Esophagus muscularis mucosa (tissue), 4 donors: Measurements from ENCODE around the gene FAM168B. TPM values are rescaled to one million over a fixed set of nuclear protein-coding genes. Genes with fewer than 3 reads are reported as not detected.

ENCODE experiments used
- DNase-seq: peaks from one replicate; pipeline ENCODE4 v3.0.0-alpha.2; 2017; ENCODE audit errors: extremely low spot score
- H3K27ac ChIP-seq, 4 donors: fragments of 200-600 bp; sonication (generic); replicated peaks in 1 of 4; 1 replicate in 3 of 4; 2 replicates in 1 of 4; pipeline ENCODE4 v1.5.1; 2016 to 2019; ENCODE audit warnings: mild to moderate bottlenecking in 1 of 4
- H3K27me3 ChIP-seq, 4 donors: fragments of 200-600 bp; sonication (generic); one replicate each; pipeline versions ENCODE4 v1.5.1 to v1.6.0; 2016 to 2019
- H3K36me3 ChIP-seq, 4 donors: fragments of 200-600 bp; sonication (generic); one replicate each; pipeline ENCODE4 v1.5.1; 2016 to 2019
- H3K4me1 ChIP-seq, 4 donors: fragments of 200-600 bp; sonication (generic); one replicate each; pipeline ENCODE4 v1.5.1; 2016 to 2019
- H3K4me3 ChIP-seq, 4 donors: fragments of 200-600 bp; sonication (generic); 1 replicate in 2 of 4; 2 replicates in 2 of 4; pipeline ENCODE4 v1.5.1; 2016 to 2019; ENCODE audit warnings: mild to moderate bottlenecking in 4 of 4, moderate library complexity in 1 of 4
- H3K9me3 ChIP-seq, 4 donors: fragments of 200-600 bp; sonication (generic); 1 replicate in 3 of 4; 2 replicates in 1 of 4; pipeline ENCODE4 v1.5.1; 2016 to 2019
- EP300 ChIP-seq: sonication (generic); formaldehyde crosslinking; IDR thresholded peaks from one replicate; pipeline ENCODE4 v1.6.1; 2017; ENCODE audit warnings: antibody characterized with exemption
- POLR2A ChIP-seq: fragments of 450-650 bp; IDR thresholded peaks from one replicate; pipeline ENCODE4 v1.6.1; 2017; ENCODE audit warnings: antibody characterized with exemption, moderate library complexity, mild to moderate bottlenecking, low read depth
- POLR2AphosphoS5 ChIP-seq, 2 donors: sonication (generic); formaldehyde crosslinking; IDR thresholded peaks; one replicate each; pipeline ENCODE4 v1.6.1; 2017; ENCODE audit warnings: antibody characterized with exemption in 2 of 2
- WGBS: methylation state at CpG from one replicate; pipeline ENCODE4 v1.1.5; 2018; 5-methylcytosine and 5-hydroxymethylcytosine counted together
- intact Hi-C: fragments of 100-400 bp; cut with DNase I; formaldehyde crosslinking; loops from one replicate; pipeline ENCODE4 v1.15.1; 2023
- total RNA-seq, 4 donors: library from RNA; depleted of rRNA; stranded (reverse); fragments of >200 nt; gene quantifications; one replicate each; pipeline versions ENCODE4 v1.1.0 to v1.2.1, GENCODE V29; 2016
- TF ChIP-seq, protein P1 (sequence below), 3 experiments: fragments of 200-600 bp in 2 of 3; fragments of 450-650 bp in 1 of 3; sonication (generic) in 2 of 3; IDR thresholded peaks; one replicate each; pipeline ENCODE4 v1.5.1; 2017 to 2019; ENCODE audit warnings: antibody characterized with exemption in 3 of 3, mild to moderate bottlenecking in 2 of 3, moderate library complexity in 1 of 3

Gene FAM168B
- total RNA-seq, 4 donors from 2014 or later, result 155 to 193 (median 182) TPM

DNA sequence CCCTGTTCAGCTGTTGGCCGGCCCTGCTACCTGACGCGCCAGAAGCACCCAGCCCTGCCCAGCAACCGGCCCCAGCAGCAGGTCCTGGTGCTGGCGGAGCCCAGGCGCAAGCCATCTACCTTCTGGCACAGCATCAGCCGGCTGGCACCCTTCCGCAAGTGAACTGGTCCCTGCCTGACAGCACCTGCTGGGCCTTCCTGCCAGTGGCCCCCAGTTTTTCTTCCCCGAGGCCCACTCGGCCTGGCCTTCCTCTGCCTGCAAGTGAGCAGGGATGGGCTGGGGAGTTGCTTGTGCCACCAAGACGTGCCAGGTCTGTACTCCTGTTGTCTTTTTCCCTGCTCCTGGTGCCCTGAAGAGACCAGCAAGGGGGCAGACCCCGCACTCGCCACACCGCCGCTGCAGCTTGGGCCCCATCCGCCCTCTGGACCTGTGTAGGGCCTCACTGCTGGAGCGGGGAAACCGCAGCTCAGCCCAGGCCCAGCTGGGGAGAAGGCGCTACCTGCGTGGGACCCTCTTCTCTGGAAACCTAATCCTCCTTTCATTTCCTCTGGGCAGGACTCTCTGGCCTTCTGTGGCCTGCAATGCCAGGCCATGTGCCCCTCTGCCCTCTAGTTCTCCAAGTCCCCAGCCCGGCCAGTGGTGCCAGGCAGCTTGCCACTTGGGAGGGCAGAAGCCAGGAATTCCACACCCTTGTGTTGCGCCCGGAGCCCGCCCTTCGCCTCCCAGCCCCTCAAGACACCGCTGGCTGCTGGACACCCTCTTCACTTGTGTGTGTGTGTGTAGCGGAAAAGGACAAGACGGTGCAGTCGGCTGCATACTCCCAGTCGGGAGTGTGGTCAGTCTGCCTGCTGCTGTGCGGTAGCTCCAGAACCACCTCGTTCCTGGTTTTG, 47.0 kb downstream of the FAM168B start:
- TF ChIP-seq EP300 (no peak), POLR2AphosphoS5 (IDR thresholded peaks at IDR 0.05) (no peak), POLR2A (no peak)
- TF ChIP-seq, protein P1, sequence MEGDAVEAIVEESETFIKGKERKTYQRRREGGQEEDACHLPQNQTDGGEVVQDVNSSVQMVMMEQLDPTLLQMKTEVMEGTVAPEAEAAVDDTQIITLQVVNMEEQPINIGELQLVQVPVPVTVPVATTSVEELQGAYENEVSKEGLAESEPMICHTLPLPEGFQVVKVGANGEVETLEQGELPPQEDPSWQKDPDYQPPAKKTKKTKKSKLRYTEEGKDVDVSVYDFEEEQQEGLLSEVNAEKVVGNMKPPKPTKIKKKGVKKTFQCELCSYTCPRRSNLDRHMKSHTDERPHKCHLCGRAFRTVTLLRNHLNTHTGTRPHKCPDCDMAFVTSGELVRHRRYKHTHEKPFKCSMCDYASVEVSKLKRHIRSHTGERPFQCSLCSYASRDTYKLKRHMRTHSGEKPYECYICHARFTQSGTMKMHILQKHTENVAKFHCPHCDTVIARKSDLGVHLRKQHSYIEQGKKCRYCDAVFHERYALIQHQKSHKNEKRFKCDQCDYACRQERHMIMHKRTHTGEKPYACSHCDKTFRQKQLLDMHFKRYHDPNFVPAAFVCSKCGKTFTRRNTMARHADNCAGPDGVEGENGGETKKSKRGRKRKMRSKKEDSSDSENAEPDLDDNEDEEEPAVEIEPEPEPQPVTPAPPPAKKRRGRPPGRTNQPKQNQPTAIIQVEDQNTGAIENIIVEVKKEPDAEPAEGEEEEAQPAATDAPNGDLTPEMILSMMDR (IDR thresholded peaks at IDR 0.05), result no peak
- H3K4me3 ChIP-seq, result no peak overlapping the region
- intact Hi-C loops, result no loop called here
- no peak overlapping the region for H3K27ac ChIP-seq
- H3K4me1 ChIP-seq, result peaks cover 0 to 7% (median 0%) of the 10 kb centered on the region in 4 donors
- WGBS, result 89% methylated on average over 19 of the region's 32 CpGs
- H3K27me3 ChIP-seq, result no peaks in the 10 kb centered on the region
- H3K36me3 ChIP-seq, result peaks cover 27 to 95% (median 62%) of the 10 kb centered on the region in 4 donors
- H3K9me3 ChIP-seq, result no peaks in the 10 kb centered on the region
- DNase-seq, result no peak

GRCh38 chr2:131045286-131046027, 47.8 kb downstream of the FAM168B start:
- Histone ChIP-seq H3K4me1 (peaks cover 0 to 12% (median 1%) of the 10 kb centered on the region in 4 donors), H3K27ac (no peak overlapping the region), H3K4me3 (no peak overlapping the region), H3K36me3 (peaks cover 20 to 95% (median 56%) of the 10 kb centered on the region in 4 donors), H3K9me3 (no peaks in the 10 kb centered on the region), H3K27me3 (no peaks in the 10 kb centered on the region)
- 89% methylated on average over 3 of the region's 8 CpGs for WGBS
- no peak for DNase-seq
- intact Hi-C loops, result no loop called here
- TF ChIP-seq EP300 (no peak), POLR2A (no peak), POLR2AphosphoS5 (IDR thresholded peaks at IDR 0.05) (no peak)
- TF ChIP-seq, protein P1 (IDR thresholded peaks at IDR 0.05), result no peak

DNA sequence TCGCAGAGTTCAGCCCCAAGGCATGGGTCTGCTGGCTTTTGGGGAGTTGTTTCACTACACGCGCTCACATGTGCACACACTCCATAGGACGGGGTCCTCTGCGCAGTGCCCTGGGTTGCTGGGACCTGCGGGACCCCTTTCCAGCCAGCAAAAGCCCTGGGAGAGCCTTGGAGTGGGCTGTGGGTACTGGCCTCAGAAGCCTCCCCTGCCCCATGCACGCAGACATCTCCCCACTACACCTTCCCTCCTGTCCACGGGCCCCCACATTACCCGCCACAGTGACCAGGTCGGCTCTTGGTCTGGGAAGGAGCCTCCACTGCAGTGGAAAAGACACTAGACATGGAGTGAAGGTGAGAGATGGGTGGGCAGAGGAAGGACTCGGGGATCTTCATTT, 48.5 kb downstream of the FAM168B start:
- Histone ChIP-seq H3K4me3 (no peak overlapping the region), H3K27me3 (no peaks in the 10 kb centered on the region), H3K27ac (no peak overlapping the region), H3K9me3 (no peaks in the 10 kb centered on the region), H3K36me3 (peaks cover 14 to 95% (median 49%) of the 10 kb centered on the region in 4 donors), H3K4me1 (peaks cover 0 to 19% (median 5%) of the 10 kb centered on the region in 4 donors)
- TF ChIP-seq, protein P1 (IDR thresholded peaks at IDR 0.05), result no peak
- TF ChIP-seq EP300 (no peak), POLR2AphosphoS5 (IDR thresholded peaks at IDR 0.05) (no peak), POLR2A (no peak)
- 84% methylated on average over 8 of the region's 11 CpGs for WGBS
- intact Hi-C loops, result no loop called here
- DNase-seq, result no peak

GRCh38 chr2:131044075-131044756, 49.0 kb downstream of the FAM168B start:
- Histone ChIP-seq H3K4me1 (peaks cover 0 to 20% (median 5%) of the 10 kb centered on the region in 4 donors), H3K27me3 (no peaks in the 10 kb centered on the region), H3K4me3 (no peak overlapping the region), H3K36me3 (peaks cover 12 to 92% (median 44%) of the 10 kb centered on the region in 4 donors), H3K27ac (no peak overlapping the region), H3K9me3 (no peaks in the 10 kb centered on the region)
- DNase-seq, result no peak
- TF ChIP-seq EP300 (no peak), POLR2A (no peak), POLR2AphosphoS5 (IDR thresholded peaks at IDR 0.05) (no peak)
- TF ChIP-seq, protein P1 (IDR thresholded peaks at IDR 0.05), result no peak
- intact Hi-C loops, result no loop called here
- 82% methylated on average over 22 of the region's 24 CpGs for WGBS
